Germinal center (tissue), 1 donor: Measurements from ENCODE around the gene PCYT2.

Experiments used
- DNase-seq: peaks from one replicate; pipeline ENCODE4 v3.0.0; 2012; ENCODE audit warnings: mixed read lengths, low spot score

PCYT2 gene

GRCh38 chr17:81899514-81900166 lies 11.6 kb downstream of the PCYT2 start:
- no peak for DNase-seq

DNA sequence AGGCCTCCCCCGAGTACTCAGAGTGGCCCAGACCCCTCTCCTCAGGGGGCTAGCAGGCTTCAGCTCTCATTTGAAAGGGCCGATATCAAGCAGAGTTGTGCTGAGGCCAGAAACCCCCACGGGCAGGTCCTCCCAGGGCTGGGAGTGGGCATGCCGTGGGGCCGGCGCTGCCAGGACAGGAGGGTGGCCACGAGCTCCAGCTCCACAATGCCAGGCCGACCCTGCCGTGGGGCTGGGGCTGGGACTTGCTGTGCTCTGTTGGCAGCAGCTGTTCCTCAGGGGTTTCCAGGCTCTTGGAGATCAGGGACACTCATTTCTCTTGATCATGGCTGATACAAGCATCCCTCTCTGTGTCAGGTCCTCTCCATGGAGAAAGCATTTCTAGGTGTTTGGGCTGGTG lies 12.3 kb downstream of the PCYT2 start:
- no peak for DNase-seq

DNA sequence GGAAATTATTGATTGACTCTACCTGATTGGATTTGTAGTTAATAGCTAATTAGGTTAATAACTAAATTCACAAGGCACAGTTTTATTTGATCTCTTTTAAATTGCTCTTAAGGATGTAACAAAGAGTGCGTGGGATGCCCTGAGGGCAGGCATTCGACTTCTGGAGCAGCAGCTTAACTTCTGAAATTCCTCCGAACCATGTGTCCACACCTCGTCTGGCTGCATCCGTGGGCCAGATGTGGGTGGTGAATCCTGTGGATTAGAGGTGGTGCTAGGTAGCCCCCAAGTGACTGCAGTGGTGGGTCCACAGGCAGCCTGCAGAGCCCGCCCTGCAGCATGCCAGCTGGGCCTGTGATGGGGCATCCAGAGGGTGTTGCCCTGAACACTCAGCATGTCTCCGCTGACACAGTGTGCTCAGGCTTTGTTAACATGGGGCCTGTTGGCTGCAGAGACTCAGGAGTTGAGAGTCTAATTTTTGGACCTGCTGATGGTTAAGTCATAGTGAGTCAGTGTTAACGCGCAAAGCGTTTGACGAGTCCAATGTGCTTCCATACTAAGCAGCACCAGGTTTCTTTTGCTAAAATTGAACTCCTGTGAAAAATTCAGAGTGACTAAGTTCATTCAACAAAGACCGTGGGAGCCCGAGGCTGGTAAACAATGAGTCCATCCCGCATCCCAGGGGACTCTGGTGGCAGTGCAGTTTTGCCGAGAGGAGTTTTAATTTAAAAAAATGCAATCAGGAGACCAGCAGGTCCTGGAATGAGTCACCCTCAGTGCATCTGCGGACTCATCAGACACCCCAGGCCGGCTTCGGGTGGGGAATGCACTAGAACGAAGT lies 13.0 kb downstream of the PCYT2 start:
- no peak for DNase-seq

DNA sequence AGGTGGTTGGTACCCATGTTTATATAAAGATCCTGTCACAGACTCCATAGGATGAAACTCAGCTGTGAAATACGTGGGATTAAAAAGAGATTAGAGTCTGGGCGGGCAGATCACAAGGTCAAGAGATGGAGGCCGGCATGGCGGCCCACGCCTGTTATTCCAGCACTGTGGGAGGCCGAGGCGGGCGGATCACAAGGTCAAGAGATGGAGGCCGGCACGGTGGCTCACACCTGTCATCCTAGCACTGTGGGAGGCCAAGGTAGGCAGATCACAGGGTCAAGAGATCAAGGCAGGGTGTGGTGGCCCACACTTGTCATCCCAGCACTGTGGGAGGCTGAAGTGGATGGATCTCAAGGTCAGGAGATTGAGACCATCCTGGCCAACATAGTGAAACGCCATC lies 15.8 kb downstream of the PCYT2 start:
- DNase-seq: no peak

DNA sequence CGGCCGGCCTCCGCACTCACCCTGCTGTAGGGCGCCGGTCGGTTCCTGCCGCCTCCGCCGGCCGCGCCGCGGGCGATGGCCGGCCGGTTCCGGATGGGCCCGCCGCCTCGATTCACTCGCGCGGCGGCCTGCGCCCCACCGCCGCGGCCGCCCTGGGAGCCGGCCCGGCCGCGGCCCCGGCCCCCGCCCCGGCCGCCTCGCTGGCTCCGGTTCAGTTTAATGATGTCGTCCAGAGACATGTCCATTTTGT lies 20.0 kb downstream of the PCYT2 start:
- DNase-seq: no peak

DNA sequence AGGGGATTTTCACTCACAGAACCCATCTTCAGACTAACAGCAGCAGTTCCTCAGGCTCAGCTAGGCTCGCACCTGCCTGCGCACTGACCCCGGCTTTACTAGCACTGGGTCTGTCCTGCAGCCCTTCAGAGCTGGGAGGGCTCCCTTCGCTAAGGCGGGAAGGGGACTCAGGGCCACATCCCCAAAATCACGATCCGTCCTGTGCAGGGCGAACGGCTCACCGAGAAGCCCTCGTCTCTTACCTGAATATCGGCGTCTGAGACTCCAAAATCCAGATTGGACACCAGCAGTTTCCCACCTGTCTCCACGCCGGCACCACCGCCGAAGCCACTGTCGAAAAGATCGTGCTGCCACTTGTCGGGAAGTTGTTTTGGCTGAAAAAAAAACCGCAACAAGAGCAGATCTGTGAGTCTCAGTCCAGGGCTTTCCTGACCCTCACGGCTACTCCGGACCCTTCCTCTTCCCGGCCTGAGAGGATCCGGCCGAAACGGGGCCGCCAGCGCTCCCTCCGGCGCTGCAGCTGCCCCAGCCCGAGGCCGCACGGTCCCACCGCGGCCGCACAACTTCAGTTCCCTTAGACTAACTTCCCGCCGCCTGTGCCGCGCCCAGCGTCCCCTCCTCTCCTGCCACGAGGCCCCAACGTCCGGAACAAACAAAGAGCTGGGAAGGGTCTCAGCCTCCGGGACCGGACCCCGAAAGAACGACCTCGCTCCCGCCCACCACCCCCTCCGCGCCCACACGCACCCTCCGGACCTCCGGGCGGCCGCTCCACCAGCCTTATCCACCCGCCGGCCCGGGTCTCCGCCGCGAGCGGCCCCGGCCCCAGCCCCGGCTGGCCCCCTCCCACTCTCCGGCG lies 20.5 kb downstream of the PCYT2 start:
- peak; percentile 30 for DNase-seq

DNA sequence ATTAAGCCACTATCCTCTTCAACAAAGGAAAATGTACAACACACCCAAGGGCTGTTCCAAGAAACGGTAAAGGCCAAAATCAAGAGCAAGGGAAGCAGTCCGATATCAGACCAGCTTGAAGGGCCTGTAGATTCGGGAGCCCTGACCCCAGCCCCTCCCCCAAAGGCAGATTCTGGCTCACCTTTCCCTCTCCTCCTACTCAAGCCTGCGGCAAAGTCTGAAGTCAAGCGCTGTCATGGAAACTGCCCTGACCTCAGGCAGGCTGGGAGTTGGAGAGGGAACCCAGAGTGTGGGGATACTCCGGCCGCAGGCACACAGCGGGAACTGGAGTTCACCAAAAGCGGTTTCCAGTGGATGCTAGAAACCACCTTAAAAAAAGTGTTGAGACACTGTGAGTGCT lies 21.6 kb downstream of the PCYT2 start:
- DNase-seq: no peak

DNA sequence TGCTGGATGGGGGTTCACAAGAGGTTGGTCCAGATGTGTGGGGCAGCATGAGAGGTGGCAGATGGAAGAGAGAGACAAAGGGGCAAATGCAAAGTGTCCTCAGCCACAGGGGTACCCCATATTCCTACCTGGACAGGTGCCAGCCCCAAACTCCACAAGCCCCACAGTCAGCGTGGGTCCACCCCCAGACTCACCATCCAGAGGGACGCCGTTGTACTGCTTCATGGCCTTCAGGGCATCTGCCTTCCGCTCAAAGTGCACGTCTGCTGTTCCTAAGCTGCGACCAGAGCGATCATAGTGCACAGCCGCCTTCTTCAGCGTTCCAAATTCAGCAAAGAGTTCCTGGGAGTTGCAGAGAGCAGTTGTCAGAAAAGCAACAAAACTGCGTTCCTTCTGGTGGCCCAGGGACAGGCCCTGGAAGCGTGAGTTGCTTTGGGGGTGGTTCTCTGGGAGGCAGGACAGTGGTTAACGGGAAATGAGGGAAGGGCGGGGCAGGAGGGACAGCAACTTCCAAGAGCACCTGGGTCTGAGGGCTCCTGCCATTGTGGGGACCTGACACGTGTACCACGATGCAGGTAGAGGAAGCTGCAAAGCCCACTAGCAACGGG lies 22.1 kb downstream of the PCYT2 start:
- DNase-seq: no peak

DNA sequence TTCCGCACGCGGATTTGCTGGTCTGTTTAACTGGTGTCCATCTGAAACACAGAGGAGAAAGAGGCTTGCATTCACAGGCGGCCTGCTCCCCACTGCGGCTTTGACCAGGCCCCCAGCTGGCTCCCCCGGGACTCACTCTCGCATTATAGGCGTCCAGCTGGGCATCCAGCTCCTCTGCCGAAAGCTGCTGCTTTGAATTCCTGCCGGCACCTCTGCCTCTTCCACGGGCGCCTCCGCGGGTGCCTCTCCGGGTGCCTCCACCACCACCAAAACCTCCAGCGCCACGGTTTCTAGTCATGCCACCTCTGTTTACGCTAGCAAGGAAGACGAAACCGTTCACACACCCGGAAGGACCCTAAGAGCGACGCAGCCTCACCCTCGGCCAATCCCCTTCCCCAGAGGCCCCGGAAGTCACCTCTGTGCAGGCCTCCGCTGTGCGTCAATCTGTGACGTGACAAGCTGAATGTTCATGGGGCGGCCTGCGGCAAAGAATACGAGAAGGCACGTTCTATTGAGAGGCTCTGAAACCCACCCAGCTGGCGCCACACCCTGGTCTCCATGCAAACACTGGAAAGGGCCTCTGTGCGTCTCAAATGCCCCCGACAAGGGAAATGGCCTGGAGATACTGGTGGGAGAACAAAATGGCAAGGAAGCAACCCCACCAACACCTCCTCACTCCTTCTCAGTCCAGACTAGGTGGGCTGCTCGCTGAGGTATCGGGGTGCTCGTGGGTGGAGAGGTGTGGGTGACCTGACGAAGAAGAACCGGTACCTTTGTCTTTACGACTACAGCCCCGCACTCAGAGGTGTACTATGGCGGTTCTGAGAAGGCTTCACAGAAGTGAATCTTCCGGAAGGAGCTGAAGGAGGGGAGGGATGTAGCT lies 22.9 kb downstream of the PCYT2 start:
- DNase-seq: no peak

DNA sequence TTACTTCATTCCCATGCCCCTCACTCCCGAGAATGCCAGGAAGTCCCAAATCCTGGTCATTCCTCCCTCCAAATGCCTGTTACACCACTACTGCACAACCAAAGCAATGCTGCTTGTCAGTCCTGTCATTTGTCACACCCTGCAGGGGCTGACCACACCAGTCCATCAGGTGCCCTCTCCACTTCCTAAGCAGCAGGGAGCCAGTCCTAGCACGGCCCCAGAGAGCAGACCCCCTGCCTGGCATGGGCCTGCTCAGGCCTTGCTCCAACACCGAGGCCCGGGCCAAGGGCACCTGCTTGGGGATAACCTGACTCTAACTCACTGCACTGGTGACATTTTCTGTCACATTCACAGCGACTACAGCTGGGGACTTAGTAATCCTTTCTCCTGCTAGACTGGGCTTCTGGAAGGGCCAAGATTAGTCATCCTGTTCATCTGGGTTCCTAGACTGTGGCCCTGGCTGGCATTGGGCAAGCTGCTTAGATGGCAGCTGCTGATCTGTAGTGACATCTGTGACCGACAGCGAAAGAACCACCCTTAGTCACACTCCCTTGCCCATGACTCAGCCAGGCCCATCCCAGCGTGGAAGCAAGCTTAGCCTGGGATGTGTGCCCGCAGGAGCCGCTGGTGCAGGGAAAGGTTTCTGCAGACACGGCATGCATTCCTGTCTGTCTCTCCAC lies 25.2 kb downstream of the PCYT2 start:
- DNase-seq: no peak

DNA sequence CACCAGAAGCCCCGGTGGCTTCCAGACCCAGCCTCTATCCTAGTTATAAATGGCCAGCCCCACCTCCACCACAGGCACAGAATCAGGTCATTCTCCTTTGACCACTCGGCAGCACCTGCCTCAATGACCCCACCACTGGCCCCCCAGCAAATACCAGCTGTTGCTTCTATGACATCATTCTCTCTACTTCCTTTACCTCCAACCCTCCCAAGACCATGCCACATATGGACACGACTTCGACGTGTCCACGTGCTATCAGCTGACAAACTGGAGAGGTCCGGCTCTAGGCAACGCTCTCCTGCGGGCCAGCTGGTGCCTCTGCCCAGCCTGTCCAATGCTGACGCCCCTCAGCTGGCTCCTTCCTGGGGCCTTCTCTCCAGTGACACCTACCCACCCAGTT lies 25.7 kb downstream of the PCYT2 start:
- no peak for DNase-seq

GRCh38 chr17:81884968-81885367 lies 26.2 kb downstream of the PCYT2 start:
- DNase-seq: no peak

- DNase-seq: no peak
These were observed 26.7 kb downstream of the PCYT2 start for GRCh38 chr17:81884520-81884919.

- DNase-seq: no peak
These were observed 32.1 kb downstream of the PCYT2 start for GRCh38 chr17:81879121-81879520.

DNA sequence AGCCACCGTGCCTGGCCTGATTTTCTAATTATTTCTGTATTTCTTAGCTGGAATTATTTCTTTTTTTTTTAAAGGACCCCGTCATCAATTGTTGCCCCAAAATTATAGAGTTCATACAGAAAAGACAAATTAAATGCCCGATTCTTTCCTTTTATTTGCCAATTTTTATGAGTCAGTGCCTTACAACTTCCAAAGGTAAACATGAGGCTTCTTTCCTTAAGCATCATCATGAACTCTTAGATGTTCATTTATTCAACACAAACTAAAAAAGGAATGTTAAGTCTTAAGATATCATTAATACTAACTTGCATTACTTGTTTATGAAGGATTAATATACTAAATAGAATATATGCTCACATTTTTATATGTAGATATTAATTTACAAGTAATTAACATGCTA lies 32.9 kb downstream of the PCYT2 start:
- no peak for DNase-seq

DNA sequence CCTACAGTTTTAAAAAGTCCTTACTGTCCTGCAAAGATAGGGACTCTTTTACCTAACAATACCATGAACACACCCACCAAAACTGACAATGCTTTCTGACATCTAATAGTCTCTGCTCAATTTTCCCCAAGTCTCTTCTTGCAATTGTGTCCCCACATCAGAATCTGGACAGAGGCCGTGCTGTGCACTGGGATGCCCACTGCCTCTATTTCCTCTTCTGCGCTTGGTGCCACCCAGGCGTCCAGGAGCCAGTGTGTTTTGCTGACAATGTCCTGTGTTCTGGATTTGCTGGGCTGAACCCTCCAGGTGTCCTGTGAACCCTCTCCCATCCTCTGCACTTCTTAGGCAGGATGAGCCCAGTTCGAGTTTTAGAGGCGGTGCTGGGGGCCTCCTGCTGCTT lies 33.6 kb downstream of the PCYT2 start:
- DNase-seq: no peak

GRCh38 chr17:81871387-81872230 lies 39.6 kb downstream of the PCYT2 start:
- peak; percentile 96 for DNase-seq

GRCh38 chr17:81870981-81871386 lies 40.2 kb downstream of the PCYT2 start, which contains the start of gene ARHGDIA:
ARHGDIA (minus strand) TSS chr17:81871337; CDS start chr17:81869930, 1,407 bp downstream.
- no peak for DNase-seq

DNA sequence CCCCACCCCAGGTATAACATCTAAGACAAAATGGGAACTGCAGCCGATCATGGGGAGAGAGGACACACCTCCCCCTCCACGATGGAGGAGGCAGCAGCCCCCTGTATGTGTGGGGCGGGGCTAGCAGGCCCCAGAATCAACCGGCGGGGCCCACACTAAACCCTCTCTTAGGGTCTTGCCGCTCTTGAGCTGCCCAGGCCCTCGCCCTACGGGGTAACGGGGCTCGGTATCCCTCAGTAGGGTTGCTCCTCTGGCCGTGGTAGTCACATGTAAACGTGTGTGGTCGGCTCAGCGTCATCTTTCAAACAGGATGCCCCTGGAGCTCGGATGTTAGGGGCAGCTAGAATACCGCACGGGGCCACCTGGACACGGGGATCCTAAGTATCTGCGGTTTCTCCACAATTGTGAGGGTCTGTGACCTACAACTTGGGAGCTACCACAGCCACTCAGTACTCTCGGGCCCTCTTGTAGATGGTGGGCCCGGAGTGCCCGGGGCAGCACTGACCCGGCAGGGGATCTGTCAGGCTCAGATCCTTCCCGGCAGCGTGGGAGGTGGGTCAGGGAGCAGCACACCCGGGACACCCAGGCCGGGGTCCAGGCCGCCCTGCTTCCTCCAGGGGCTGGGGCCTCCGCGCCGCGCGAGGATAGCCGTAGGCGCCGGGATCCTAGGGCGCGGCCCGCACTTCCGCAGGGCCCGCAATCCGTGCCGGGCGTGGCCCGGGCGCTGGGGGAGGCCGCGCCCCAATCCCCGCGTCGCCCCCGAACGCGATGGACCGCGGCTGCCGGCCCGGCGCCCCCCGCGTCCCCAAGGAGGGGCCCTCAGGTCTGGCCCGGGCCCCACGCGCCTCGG lies 40.8 kb downstream of the PCYT2 start:
- DNase-seq: peak; percentile 55
